Erythroblast (primary cell): ENCODE results near the gene KLHL36.

Source experiments
- DNase-seq, 2 experiments: peaks; one replicate each; lab custom pipeline; 2025; lab: John Stamatoyannopoulos, UW
- GATA1 ChIP-seq: IDR thresholded peaks from 2 replicates; pipeline ENCODE4 v1.6.1; 2011; ENCODE audit warnings: low read depth, mild to moderate bottlenecking, control low read depth, low read length, moderate library complexity
- POLR2A ChIP-seq: IDR thresholded peaks from 2 replicates; pipeline ENCODE4 v1.6.1; 2011; ENCODE audit warnings: mild to moderate bottlenecking, low read length

The KLHL36 gene

GRCh38 chr16:84643674-84644073, 4.6 kb upstream of the KLHL36 start:
- DNase-seq, result no peak
- TF ChIP-seq POLR2A (no peak), GATA1 (no peak)

- TF ChIP-seq GATA1 (no peak), POLR2A (no peak)
- DNase-seq, result peak; percentile 36 to 53
Observed at GRCh38 chr16:84648595-84649510, 542 bp downstream of the KLHL36 start.

GRCh38 chr16:84649511-84649861, 1.2 kb downstream of the KLHL36 start:
- no peak for TF ChIP-seq POLR2A
- TF ChIP-seq GATA1, result no peak
- DNase-seq, result no peak

- DNase-seq, result no peak
- TF ChIP-seq POLR2A, result no peak
- TF ChIP-seq GATA1, result no peak
Observed at GRCh38 chr16:84650062-84650991, 2.0 kb downstream of the KLHL36 start.

GRCh38 chr16:84652566-84652965, 4.3 kb downstream of the KLHL36 start:
- TF ChIP-seq GATA1, result no peak
- no peak for TF ChIP-seq POLR2A
- no peak for DNase-seq

GRCh38 chr16:84654238-84654637, 5.9 kb downstream of the KLHL36 start:
- DNase-seq, result no peak
- TF ChIP-seq POLR2A, result no peak
- TF ChIP-seq GATA1, result no peak

- DNase-seq, result no peak
- no peak for TF ChIP-seq POLR2A
- TF ChIP-seq GATA1, result no peak
Observed at GRCh38 chr16:84654998-84655397, 6.7 kb downstream of the KLHL36 start.

GRCh38 chr16:84656649-84657048, 8.3 kb downstream of the KLHL36 start:
- DNase-seq, result no peak
- TF ChIP-seq GATA1 (no peak), POLR2A (no peak)

- TF ChIP-seq GATA1 (no peak), POLR2A (no peak)
- no peak for DNase-seq
Observed at GRCh38 chr16:84657229-84657837, 9.0 kb downstream of the KLHL36 start.

- TF ChIP-seq GATA1, result no peak
- TF ChIP-seq POLR2A, result no peak
- no peak for DNase-seq
Observed at GRCh38 chr16:84658690-84659089, 10.4 kb downstream of the KLHL36 start.

GRCh38 chr16:84659656-84660300, 11.5 kb downstream of the KLHL36 start:
- no peak for TF ChIP-seq POLR2A
- TF ChIP-seq GATA1, result no peak
- DNase-seq, result no peak

GRCh38 chr16:84660973-84661372, 12.7 kb downstream of the KLHL36 start:
- DNase-seq, result no peak
- TF ChIP-seq GATA1, result no peak
- no peak for TF ChIP-seq POLR2A

- TF ChIP-seq POLR2A, result no peak
- TF ChIP-seq GATA1, result no peak
- no peak for DNase-seq
Observed at GRCh38 chr16:84661418-84662060, 13.2 kb downstream of the KLHL36 start.
